ENCODE data around the gene SYNGR1.
A peak's percentile ranks its signal among the peaks of the same experiment; 100 is the strongest.

SYNGR1 gene

GRCh38 chr22:39374191-39374590 is 24.4 kb downstream of the SYNGR1 start:
- DNase-seq, result no peak

- no peak for DNase-seq
These were observed 25.0 kb downstream of the SYNGR1 start for GRCh38 chr22:39374801-39375200.

DNA sequence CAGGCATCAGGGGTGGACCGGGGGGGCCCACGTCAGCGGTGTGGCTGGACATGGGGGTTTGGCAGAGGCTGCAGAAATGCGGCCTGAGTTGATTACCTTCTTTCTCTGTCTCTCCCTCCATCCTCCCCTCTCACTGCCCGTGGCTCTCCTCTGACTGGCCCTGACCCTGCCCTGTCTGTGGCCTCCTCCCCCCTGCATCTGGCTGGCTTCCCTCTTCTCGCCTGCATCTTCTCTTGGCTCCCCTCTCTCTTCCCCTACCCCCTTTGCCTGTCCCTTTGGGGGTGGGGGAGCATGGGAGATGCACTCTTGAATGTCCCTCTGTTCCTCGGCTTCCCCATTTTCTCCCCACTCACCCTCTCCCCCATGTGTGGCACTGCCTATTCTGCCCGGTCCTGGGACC is 25.9 kb downstream of the SYNGR1 start:
- DNase-seq, result no peak

DNA sequence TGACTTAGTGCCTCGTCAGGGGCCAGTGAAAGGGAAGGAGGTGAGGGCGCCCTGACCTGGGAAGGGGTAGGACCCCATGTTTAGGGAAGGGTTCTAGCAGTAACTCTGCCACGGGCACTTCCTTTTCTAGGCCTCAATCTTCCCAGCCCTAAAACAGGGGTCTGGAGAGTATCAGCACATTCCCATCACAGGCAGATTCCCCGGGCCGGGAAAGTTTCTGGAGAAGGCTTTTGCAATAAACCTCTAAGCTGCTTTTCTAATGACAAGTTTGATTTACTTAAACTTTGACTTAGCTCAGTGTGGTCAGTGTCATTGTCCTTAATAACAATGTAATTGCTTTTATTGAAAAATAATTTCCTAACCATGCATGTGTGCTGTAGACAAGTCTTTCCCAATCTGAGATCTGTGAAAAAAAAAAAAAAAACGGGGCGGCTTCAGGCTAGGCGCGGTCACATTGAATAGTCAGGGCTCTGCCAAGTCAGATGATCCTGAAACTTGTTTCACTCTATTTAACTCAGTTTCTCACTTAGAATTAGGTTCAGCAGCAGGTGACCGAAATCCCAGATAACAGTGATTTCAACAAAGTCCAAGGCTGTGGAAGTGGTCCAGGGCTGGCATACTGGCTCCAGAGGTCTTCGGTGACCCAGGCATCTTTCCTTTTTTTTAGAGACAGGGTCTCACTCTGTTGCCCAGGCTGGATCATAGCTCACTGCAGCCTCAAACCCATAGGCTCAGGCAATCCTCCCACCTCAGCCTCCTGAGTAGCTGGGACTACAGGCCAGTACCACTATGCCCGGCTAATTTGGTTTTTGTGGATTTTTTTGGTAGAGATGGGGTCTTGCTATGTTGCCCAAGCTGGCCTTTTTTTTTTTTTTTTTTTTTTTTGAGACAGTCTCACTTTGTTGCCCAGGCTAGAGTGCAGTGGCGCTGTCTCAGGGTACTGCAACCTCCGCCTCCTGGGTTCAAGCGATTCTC is 30.3 kb downstream of the SYNGR1 start:
- no peak for DNase-seq

DNA sequence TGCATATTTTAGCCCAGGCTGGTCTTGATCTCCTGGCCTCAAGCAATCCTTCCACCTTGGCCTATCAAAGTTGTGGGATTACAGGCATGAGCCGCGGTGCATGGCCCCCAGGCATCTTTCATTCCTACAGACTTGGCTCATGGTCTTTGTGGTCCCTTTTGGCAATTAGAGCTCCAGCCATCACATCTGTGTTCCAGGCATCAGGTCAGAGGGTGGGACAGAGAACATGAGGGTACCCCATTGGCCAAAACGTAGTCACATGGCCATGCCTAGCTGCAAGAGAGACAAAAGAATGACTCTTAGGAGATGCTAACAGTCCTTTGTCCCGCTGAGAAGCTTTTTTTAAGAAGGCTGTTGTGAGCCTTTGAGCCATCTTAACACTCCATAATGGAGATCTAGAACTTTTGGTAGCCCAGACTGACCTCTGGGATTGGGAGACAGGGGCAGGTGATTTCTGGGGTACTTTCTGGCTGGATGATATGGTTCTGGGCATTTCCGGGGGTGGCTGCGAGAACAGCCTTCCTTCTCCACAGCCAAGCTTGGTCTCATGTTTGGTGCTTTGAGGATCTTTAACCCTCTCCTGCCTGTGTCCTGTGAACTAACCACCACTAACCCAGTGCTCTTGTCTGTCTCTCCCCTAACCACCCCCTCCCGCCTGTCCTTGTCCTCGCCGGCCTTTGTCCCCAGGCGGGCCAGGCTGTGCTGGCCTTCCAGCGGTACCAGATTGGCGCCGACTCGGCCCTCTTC is 31.4 kb downstream of the SYNGR1 start:
- DNase-seq, result no peak

- DNase-seq, result no peak
These were observed 32.1 kb downstream of the SYNGR1 start for GRCh38 chr22:39381930-39382329.

DNA sequence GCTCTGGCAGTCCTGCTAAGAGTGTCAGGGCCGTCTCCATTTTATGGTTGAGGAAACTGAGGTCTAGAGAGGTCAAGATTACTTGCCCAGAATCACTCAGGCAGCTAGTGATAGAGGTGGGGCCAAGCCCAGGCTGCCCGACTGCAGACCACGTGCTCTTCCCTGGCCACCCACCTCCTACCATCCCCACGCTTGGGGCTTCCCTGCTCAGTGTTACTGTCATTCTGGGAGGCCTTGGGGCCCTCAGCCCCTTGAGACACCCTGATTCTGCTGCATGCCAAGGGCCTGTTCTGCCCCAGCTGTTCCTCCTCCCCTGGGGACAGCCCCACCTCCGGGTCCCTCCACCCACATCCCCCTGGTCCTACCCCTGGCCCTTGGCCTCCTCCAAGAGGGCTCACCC is 32.6 kb downstream of the SYNGR1 start:
- DNase-seq, result no peak

GRCh38 chr22:39383841-39384625 is 34.2 kb downstream of the SYNGR1 start:
- no peak for DNase-seq

GRCh38 chr22:39384750-39385480 is 35.1 kb downstream of the SYNGR1 start:
- no peak for DNase-seq

- peak; percentile 37 for DNase-seq
These were observed 38.6 kb downstream of the SYNGR1 start for GRCh38 chr22:39388261-39389011.

DNA sequence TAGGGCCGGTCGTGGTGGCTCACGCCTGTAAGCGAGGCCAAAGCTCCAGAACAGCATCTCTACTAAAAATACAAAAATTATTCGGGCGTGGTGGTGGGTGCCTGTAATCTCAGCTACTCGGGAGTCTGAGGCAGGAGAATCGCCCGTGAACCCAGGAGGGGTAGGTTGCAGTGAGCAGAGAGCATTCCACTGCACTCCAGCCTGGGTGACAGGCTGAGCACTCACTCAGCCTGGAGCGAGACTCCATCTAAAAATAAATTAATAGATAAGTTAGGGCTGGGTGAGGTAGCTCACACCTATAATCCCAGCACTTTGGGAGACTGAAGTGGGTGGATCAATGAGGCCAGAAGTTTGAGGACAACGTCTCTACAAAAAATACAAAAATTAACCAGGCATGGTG is 39.6 kb downstream of the SYNGR1 start:
- DNase-seq, result no peak

- DNase-seq, result no peak
These were observed 42.7 kb downstream of the SYNGR1 start for GRCh38 chr22:39392341-39392948.

GRCh38 chr22:39395936-39396796 is 46.4 kb downstream of the SYNGR1 start:
- no peak for DNase-seq

DNA sequence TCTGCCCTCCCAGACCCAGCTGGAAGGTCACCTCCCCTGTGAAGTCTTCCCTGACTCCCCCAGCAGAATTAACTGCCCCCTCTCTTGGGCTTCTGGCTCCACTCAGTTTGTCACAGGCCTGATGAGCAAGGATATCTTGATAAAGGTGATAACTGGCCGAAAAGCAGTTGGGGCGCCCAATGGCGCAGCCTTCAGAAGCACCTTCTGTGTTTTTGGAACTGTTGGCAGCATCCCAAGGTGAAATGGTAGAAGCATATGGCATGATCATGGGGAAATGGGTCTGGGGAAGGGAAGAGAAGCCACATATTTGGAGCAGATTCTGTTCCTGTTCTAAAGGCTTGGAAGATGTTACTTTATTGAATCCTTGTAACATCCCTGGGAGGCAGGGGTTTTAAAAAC is 47.0 kb downstream of the SYNGR1 start:
- peak; percentile 68 for DNase-seq

- DNase-seq, result no peak
These were observed 51.5 kb downstream of the SYNGR1 start for GRCh38 chr22:39401301-39401631.

DNA sequence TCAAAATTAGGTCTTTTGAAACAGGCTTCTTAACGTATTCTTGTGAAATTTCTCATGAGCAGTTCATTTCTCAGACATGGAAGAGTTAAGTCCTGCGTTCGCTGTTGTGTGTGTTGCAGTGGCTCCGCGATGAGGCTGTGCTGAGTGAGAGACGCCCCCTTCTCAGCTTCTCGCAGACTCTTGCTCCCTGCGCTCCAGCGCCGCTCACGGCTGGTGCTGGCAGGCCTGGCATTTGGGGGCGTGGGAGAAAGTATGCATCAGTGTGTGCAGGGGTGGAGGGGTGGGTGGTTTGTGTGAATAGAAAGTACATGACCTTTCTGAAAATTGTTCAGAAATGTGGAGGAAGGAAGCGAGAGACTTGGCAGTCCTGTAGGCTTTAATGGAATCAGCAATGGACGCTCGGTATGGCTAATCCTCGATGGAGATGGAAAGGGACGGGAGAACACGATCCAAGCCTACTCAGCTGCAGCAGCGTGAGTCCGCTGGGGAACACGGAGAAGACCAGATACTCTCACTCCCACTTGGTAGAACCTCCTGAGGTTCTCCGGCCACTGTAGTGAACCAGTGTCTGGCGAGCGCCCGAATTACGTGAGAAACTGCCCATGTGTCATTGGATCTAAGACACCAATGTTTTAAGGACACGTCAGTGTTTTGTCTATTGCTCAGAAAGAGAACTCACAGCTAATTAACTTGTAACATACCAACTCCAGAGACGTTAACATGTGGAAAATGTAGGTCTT is 55.7 kb downstream of the SYNGR1 start:
- DNase-seq, result no peak

DNA sequence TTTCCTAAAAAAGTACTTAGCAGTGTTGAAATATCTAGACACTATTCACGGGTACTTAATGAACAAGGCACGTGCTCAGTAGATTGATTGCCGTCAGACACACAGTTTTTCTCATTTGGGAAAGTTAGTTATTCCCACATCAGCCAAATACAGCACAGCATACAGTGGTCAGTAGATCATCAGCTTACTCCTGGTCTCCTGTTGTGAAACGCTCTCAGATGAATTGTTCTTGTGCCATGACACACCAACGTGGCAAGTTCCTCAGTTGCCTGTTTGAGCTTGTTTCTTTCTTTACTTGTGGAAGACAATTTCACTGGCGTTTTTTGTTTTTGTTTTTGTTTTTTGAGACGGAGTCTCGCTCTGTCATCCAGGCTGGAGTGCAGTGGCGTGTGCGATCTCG is 58.4 kb downstream of the SYNGR1 start:
- no peak for DNase-seq

DNA sequence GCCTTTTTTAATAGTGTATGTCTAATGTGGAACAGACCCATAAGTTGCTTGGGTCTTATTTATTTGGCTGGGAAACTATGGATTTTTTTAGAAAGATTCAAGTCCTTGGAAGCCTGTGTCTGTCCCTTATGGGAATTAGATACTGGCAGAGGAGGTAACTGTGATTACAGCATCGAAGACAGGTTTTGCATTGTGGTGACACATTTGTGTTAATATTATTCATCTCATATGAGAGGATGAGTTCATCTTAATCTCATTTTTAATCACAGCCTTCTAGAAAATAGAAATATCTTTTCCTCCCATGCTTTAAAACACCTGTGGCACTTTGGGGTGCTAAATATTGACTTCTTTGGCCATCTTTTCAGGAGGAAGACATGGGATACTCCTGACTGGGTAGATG is 59.0 kb downstream of the SYNGR1 start:
- DNase-seq, result no peak

DNA sequence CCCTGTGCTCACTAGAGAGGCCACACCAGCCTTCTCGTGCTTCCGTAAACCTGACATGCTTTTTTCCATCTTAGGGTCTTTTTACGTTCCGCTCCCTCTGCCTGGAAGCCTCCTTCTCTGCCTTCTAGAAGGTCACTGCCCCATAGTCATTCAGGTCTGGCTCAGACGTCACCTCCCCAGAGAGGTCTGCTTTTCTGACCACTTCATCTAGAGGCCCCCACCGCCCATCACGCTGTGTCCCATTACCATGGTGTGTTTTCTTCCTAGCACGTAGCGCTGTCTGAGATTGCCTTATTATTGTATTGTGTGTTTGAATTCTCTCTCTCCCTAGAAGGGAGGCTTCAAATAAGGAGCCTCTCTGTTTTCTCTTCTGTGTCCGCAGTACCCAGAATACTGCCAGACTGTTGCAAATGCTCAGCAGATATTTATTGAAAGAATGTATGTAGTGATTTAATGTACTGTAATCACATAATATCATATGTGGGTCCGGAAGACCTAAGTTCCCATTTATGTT is 59.8 kb downstream of the SYNGR1 start:
- DNase-seq, result no peak

Data from DMS 273 treated with DMSO at 0.1 percent for 48 hours (cell line).